Left ventricle myocardium superior (tissue), 1 donor: Measurements from ENCODE around the gene PSMB4. TPM values are rescaled to one million over a fixed set of nuclear protein-coding genes. Genes with fewer than 3 reads are reported as not detected.
"Not testable (repeated sequence)": the region's sequence is repeated elsewhere in the genome, so short reads cannot be mapped to it uniquely, and the experiment has no call there.

Source experiments
- ATAC-seq: fragments of 200-7000 bp; cut with Tn5 transposase; one replicate; pipeline ENCODE4 v1.9.1; 2020; ENCODE audit warnings: mild to moderate bottlenecking, moderate library complexity
- DNase-seq: peaks from one replicate; pipeline ENCODE4 v3.0.0-alpha.2; 2020
- intact Hi-C: fragments of 100-400 bp; cut with micrococcal nuclease; formaldehyde crosslinking; loops from one replicate; pipeline ENCODE4 v1.11.0; 2022
- long read RNA-seq: library from polyadenylated mRNA; unstranded; transcript quantifications from one replicate; pipeline ENCODE4 v2.0.0, GENCODE V29; 2021
- total RNA-seq: library from RNA; stranded (reverse); fragmentation: NEBNext Ultra II Directional; extraction: Animal tissue kit (Norgen Biotek cat#: 25700); gene quantifications from one replicate; pipeline ENCODE4 v1.2.1, GENCODE V29; 2021
- donor health status: DM: no; HTN: yes; CAD: no; lungs with severe emphysema.

Gene PSMB4
- total RNA-seq = 175 TPM
- long read RNA-seq, transcript PSMB4-201 (7 exons, 964 nt) = major isoform, 47 of 48 reads
- long read RNA-seq, partial matches to known transcripts = 1 of 48 reads
- long read RNA-seq, other reads (novel, unspliced or antisense) = 0 of 48 reads

DNA sequence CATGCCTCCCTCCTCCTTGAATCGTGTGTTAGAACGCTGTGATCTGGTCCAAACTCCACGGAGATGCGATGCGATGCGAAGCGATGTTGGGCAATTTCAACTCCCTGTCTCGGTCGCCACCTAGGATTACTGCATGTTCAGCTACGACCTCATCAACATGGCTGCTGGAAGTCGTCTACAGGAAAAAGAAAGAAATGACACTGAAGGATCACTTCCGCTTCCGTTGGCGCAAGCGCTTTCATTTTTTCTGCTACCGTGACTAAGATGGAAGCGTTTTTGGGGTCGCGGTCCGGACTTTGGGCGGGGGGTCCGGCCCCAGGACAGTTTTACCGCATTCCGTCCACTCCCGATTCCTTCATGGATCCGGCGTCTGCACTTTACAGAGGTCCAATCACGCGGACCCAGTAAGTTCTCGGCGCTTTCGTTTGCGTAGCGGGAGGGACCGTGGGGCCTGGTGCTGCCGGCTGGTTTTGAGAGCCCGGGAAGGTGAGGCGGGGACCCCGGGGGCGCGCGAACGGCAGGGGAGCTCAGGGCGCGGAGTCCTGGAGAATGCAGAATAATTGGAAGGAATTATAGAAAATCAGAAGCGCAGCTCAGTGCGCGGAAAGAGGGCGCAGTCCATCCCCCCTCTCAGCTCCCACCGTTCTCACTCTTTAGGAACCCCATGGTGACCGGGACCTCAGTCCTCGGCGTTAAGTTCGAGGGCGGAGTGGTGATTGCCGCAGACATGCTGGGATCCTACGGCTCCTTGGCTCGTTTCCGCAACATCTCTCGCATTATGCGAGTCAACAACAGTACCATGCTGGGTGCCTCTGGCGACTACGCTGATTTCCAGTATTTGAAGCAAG, at the start of gene PSMB4:
Gene PSMB4 (plus strand): TSS at position 250 of the 848 bp plus-strand sequence. CDS start 15 bp downstream, at position 265.
- ATAC-seq = peak; percentile 96
- intact Hi-C loops = loop anchor here (10.0 kb wide), 1 partner anchor 55 kb away; the partner anchor contains the start of gene RFX5

DNA sequence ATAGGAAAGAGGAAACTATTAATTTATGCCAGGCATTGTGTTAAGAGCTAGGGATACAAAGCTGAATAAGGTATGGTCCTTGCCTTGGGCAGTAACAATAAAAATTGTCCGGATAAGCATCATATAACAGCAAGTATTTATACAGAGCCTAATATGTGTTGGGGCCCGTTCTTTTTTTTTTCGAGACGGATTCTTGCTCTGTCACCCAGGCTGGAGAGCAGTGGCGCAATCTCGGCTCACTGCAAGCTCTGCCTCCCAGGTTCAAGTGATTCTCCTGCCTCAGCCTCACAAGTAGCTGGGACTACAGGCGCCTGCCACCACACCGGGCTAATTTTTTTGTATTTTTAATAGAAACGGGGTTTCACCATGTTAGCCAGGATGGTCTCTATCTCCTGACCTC, 49.0 kb upstream of the PSMB4 start:
- ATAC-seq, intact Hi-C loops, DNase-seq: not testable (repeated sequence)

More for the DNA sequence above, at the start of gene PSMB4:
- peak; percentile 77 for DNase-seq

DNA sequence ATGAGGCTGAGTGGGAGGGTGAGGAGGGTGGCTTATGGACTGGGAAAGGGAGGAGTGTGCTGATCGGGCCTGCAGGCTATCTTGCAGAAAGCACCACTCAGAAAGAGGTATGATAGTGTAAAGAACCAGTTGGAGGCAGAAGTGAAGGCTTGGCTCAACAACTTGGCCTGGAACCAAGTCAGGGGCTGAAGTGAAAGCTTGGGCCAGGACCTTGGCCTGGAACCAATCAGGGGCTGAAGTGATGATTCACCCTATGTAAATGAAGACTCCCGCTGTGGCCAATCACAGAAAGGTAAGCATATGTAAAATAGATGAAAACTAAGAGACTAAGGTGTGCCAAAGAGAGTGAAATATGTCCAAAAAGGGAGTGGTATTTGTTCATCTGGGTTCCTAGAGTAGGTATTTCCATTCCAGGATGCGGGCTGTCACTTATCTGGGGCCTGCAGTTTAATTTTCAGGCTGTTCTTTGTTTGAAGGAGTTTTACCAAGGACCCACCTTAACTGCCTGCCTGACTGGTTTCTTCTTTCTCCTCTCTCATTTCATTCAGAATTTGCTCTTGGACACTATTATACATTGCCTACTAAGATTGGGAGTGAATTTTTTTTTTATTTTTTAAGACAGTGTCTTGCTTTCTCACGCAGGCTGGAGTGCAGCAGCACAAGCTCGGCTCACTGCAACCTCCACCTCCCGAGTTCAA, 47.2 kb upstream of the PSMB4 start:
- intact Hi-C loops = no loop called here
- DNase-seq (no peak), ATAC-seq (no peak)

DNA sequence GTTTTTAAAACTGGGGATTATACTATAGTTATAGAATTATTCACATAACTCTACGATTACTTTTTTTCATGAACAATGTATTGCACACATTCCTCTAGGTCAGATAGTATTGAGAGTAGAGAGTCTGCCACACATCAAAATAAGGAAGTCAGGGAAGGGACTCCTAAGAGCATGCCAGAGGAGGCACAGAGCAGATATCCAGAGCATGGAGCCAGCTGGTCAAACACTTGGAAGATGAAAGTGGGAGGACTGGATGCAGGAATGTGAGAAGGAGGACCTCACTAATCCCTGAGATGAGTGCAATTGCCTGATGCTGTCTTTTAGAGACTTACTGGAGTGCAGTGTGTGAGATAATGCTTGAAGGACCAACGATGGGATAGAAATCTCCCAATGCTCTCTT, 42.7 kb upstream of the PSMB4 start:
- DNase-seq (no peak), ATAC-seq (no peak)
- intact Hi-C loops = no loop called here

DNA sequence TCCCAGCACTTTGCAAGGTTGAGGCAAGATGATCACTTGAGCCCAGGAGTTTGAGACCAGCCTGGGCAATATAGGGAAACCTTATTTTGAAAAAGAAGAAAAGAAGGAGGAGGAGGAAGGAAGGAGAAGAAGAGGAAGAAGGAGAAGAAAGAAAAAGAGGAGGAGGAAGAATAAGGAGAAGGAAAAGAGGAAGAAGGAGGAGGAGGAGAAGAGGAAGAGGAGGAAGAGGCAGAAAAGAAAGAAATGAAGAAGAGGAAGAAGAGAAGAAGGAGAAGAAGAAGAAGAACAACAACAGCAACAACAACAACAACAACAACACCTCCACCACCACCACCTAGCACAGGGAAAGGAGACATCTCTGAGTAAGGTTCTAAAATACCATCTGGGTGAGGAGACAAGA, 37.5 kb upstream of the PSMB4 start:
- intact Hi-C loops = no loop called here
- DNase-seq (no peak), ATAC-seq (no peak)

DNA sequence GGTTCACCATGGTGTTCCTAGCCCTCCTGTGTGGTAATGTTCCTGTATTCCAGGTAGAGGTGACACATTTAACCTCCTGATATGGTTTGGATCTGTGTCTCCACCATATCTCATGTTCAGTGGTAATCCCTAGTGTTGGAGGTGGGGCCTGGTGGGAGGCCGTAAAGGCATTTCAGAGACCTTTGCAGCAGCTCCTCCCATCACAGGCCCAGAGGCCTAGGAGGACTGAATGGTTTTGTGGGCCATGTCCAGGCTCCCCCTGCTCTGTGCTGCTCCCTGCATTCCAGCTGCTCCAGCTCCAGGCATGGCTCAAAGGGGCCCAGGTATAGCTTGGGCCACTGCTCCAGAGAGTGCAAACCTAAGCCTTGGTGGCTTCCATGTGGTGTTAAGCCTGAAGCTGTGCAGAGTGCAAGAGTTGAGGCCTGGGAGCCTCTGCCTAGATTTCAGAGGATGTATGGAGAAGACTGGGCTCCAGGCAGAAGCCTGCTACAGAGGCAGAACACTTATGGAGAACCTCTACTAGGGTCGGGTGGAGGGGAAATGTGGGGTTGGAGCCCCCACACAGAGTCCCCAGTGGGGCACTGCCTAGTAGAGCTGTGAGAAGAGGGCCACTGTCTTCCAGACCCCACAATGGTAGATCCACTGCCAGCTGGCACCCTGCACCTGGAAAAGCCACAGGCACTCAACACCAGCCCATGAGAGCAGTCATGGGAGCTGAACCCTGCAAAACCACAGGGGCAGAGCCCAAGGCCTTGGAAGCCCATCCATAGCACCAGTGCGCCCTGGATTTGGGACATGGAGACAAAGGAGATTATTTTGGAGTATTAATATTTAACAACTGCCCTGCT, 36.8 kb upstream of the PSMB4 start:
- DNase-seq = no peak
- intact Hi-C loops = no loop called here
- ATAC-seq = no peak

DNA sequence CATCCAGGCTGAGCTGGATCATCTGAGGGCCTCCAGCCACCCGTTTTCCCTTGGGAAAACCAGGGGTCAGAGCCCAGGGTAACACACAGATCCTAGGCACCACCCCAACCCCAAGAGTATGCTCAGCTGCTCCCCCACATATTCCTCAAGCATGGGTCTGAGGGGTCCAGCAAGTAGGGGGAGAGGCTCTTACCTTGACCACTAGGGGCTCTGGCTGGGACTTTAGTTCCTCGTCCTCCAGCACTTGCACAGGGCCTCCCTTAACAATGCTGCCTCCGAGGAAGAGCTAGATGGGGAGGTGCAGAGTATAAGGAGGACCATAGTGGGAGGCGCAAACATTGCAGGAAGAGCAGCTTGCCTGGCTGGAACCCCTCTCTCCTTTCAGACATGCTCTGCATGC, 34.4 kb upstream of the PSMB4 start:
- no peak for DNase-seq
- no peak for ATAC-seq
- intact Hi-C loops = no loop called here

DNA sequence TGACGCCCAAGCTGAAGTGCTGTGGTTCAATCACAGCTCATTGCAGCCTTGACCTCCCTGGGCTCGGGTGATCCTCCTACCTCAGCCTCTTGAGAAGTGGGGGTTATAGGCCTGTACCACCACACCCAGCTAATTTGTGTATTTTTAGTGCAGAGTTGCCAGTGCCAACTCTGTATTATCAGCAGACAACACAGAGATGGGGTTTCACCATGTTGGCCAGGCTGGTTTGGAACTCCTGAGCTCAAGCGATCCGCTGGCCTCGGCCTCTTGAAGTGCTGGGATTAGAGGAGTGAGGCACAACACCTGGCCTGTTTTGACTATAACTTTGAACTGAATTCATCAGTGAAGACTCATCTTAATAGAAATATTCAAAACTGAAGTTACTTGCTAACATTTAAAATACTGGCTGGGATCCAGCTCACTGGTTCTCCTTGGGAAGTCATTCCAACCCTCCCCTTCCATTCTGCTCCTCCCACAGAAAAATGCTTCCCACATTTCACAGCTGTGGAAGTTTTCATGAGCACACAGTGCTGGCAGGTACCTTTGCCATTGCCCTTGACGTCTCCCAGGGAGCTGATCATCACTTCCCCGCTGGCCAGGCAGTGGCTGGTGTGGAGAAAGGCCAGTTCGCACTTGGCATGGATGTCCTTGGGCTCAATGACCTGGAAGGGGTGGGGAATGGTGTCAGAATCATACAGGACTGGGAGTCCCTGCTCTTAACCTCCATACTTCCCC, 31.5 kb upstream of the PSMB4 start:
- DNase-seq (peak; percentile 53), ATAC-seq (peak; percentile 12)
- intact Hi-C loops = no loop called here

DNA sequence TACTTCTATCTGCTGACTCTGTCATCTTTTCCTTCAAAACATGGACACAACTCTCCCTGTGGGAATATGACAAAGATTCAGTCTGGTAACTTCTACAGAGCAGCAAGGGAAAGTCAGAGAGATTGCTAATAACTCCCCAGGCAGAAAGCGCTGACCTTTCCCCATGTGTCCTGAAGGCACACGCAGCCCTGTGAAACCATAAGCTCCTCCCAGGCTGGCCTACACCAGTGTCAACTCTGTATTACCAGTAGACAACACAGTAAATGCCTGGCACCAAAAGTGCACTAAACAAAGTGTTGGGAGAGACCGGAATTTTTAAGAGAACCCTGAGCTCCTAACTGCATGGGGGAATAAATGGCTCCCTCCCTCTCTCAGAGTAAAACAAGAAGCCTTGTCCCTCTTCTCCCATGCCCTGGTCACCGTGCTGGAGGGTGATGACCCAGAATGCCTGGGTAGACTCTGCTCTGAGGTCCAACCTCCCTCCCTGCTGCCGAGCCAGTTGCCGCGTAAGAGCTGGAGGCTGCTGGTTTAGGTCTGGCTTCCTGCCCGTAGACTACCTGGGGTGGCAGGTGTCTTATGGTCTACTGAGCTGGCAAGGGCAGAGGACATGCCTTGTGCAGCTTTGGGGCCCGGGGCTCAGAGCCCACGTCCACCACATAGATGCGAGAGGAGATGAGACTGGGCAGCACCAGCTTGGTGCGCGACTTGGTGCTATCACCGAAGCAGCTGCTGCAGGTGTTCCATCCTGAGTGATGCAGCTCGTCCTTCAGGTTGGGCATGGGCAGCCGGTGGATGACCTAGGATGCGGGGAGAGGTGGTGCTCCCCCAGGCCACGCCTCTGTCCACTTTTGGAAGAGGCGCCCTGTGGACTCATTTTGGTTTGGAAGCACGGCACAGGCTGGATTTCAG, 30.7 kb upstream of the PSMB4 start:
- DNase-seq (no peak), ATAC-seq (no peak)
- intact Hi-C loops = no loop called here

DNA sequence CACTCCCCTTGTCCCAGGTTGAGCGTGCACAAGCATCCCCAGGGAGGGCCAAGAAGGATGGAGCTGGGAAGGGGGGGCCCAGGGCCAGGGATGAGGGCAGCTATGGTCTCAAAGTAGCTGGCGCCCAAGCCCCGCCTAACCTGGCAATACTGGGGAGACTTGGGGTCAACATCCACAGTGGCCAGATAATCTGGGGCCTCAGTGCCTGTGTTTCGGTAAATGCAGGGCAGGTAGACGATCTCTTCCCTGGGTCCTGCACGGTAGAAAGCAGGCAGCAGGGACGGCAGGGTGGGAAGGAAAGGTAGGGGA, 30.1 kb upstream of the PSMB4 start:
- ATAC-seq (no peak), DNase-seq (no peak)
- intact Hi-C loops = no loop called here

DNA sequence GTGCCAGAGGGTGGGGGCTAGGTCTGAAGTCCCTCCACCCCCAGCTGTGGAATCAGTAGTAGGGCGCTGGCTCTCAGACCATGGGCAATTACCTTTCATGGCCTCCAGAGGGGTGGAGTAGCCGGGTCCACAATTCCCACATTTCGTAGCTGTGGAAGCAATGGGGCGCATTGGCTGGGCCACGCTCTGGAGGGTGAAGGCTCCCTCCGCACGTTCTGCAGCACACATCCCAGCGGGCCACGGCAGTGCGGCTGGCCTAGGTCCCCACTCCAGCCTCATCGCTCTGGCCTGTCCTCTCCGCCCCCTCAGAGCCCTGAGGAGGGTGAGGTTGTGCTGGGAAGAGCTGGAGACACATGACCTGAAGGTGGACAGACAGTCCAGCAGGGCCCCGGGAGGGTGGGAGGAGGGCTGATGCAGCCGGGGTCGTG, 29.7 kb upstream of the PSMB4 start:
- DNase-seq (peak; percentile 30), ATAC-seq (no peak)
- intact Hi-C loops = no loop called here

DNA sequence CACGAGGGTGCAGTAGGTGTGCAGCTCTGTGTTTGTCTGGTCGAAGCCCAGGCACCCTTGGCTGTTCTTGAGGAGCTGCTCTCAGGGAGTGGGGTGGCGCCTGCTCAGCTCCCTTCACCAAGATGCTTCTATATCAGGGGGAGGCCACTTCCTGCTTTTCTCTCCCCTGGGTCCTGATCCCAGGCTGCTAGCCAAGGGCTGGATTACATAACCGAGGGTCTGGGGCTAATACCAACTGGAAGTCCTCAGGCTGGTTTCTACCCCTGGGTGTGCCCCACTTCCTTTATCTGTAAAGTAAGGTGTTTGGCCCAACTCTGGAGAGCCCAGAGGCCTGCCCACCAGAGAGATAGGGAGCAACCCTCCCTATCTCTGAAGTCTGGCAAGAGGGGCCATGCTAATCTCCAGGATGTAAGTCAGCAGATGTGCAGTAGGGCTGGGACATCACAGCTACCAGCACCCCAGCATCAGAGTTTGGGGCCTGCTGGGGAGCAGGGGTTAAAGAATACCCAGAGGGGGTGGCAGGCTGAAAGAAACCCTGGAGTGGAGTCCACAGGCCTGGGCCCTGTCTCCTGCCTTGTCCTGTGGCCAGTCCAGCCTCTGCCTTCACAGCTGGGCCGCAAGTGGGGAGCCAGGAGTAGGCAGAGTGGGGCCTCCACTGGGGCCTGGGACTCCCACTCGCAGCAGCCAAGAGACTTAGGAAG, 29.0 kb upstream of the PSMB4 start:
- DNase-seq (peak; percentile 78), ATAC-seq (peak; percentile 33)
- intact Hi-C loops = no loop called here

DNA sequence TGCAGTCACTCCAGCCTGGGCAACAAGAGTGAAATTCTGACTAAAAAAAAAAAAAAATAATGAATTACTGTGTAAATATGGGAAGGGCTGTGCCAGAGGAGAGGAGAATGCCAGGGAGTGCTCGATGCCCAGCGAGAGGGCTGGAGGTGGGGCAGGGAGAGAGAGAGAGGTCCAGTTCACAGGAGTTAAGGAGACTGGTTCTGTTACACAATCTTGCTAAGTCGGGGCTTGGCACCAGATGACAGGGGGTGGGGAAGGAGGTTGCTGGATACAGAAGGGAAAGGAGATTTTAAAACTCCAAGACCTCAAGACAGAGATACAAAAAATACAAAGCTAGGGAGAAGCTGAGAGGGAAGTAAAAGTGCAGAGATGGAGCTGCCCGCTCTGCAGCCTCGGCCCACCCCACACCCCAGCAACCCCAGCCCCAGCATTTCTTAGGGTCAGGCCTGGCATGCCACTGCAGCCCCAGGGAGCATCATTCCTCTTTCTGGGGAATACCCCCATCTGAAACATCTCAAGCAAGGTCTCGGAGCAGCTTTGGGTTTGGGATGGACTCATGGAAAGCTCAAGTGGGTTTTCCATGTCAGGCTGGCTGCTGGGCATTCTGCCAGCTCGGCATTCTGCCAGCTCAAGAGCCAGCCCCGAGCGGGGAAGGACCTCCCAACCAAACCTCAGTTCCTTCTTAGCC, 27.9 kb upstream of the PSMB4 start:
- ATAC-seq (peak; percentile 58), DNase-seq (peak; percentile 83)
- intact Hi-C loops = no loop called here

DNA sequence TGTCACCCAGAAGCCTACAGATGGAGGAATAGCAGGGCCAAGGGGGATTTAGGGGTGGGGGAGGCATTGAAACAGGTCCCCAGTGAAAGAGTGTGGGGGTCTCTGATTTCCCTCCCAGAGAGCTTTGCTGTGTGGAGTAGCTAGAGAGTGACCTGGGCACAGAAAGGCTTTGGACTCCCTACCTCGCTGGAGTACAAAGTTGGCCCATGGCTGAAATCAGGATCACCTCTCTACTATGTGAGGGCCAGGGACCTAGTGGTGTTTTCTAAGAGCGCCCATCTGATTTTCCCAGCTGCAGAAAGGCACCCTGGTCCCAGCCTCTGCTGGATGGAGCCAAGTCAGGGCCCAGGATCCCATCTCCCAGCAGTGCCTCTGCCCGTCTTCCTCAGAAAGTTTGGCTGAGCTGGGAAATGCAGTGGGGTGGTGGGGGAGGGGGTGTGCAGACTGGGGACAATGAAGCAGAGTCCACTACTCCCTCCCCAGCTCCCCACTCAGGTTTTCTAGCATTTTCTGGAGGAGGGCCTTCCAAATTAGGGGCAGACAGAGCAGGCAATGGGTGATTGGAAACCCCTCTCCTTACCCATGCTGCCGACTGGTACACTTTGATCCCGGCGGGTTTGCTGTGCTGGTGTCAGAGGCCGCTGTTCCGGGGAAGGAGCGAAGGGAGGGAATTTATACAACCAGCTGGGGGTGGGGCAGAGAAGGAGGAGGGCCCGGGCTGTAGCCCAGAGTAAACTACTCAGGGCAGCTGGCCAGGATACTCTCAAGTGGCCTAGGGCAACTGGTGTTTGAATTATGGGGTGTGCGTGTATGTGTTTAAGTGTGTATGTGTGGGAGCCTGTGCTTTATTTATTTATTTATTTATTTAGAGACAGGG, 27.1 kb upstream of the PSMB4 start, which contains the start of gene SELENBP1:
Gene SELENBP1 (minus strand): TSS at position 648 of the 877 bp plus-strand sequence. CDS start 64 bp downstream, at position 584.
- DNase-seq = peak; percentile 88
- ATAC-seq = peak; percentile 90
- intact Hi-C loops = no loop called here

DNA sequence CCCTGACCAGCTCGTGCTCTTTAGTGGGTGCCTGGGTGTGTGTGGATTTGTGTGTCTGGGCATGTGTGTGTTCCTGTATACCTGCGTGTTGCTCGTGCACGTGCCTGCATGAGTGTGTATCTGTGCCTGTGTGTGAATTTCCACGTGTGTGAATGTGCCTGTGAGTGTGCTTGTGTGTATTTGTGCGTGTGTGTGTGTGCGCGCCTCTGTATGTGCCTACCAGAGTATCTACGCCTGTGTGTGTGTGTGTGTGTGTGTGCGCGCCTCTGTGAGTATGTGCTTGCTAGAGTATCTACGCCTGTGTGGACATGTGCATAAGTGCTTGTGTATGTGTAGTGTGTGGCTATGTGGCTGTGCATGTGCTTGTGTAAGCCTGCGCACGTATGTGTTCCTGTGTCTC, 26.2 kb upstream of the PSMB4 start:
- intact Hi-C loops = no loop called here
- no peak for ATAC-seq
- no peak for DNase-seq
